Upper lobe of right lung (tissue), 1 donor: ENCODE results near the gene SFMBT1. TPM values are rescaled to one million over a fixed set of nuclear protein-coding genes. Genes with fewer than 3 reads are reported as not detected.
A peak's percentile ranks its signal among the peaks of the same experiment; 100 is the strongest.

Source experiments
- ATAC-seq: fragments of 200-7000 bp; cut with Tn5 transposase; one replicate; pipeline ENCODE4 v1.9.1; 2020; ENCODE audit warnings: mild to moderate bottlenecking, moderate library complexity
- DNase-seq: peaks from one replicate; pipeline ENCODE4 v3.0.0-alpha.2; 2020
- H3K27ac ChIP-seq: fragments of 200-600 bp; one replicate; pipeline ENCODE4 v1.8.0; 2022
- H3K27me3 ChIP-seq: fragments of 200-600 bp; one replicate; pipeline ENCODE4 v1.8.0; 2022; ENCODE audit warnings: mild to moderate bottlenecking
- H3K36me3 ChIP-seq: fragments of 200-600 bp; one replicate; pipeline ENCODE4 v1.8.0; 2022
- H3K4me1 ChIP-seq: fragments of 200-600 bp; one replicate; pipeline ENCODE4 v1.8.0; 2022
- H3K4me3 ChIP-seq: fragments of 200-600 bp; one replicate; pipeline ENCODE4 v1.8.0; 2022; ENCODE audit warnings: mild to moderate bottlenecking
- H3K9me3 ChIP-seq: fragments of 200-600 bp; one replicate; pipeline ENCODE4 v1.8.0; 2022
- CTCF ChIP-seq: fragments of 200-600 bp; IDR thresholded peaks from one replicate; pipeline ENCODE4 v1.8.0; 2022; ENCODE audit warnings: antibody characterized with exemption
- intact Hi-C: fragments of 100-400 bp; cut with DNase I; formaldehyde crosslinking; loops from one replicate; pipeline ENCODE4 v1.11.0; 2022
- total RNA-seq: library from RNA; stranded (reverse); fragmentation: NEBNext Ultra II Directional; extraction: Animal tissue kit (Norgen Biotek cat#: 25700); gene quantifications from one replicate; pipeline ENCODE4 v1.2.1, GENCODE V29; 2021
- donor health status: DM: no; HTN: yes; CAD: no; lungs with severe emphysema.

SFMBT1 gene
- total RNA-seq, 1 donor from 2014 or later: 17.2 TPM

GRCh38 chr3:52886049-52886730, 159.7 kb downstream of the SFMBT1 start:
- Histone ChIP-seq H3K27ac (no peak overlapping the region), H3K4me3 (no peak overlapping the region), H3K36me3 (peaks cover 10% of the 10 kb centered on the region), H3K27me3 (no peaks in the 10 kb centered on the region), H3K4me1 (peaks cover 14% of the 10 kb centered on the region), H3K9me3 (no peaks in the 10 kb centered on the region)
- ATAC-seq (no peak), DNase-seq (no peak)
- intact Hi-C loops: no loop called here
- no peak for TF ChIP-seq CTCF

GRCh38 chr3:52882377-52882776, 163.5 kb downstream of the SFMBT1 start:
- TF ChIP-seq CTCF: no peak
- H3K27ac ChIP-seq: no peak overlapping the region
- peaks cover 10% of the 10 kb centered on the region for H3K36me3 ChIP-seq
- no peak overlapping the region for H3K4me3 ChIP-seq
- intact Hi-C loops: no loop called here
- no peaks in the 10 kb centered on the region for H3K4me1 ChIP-seq
- ATAC-seq (peak; percentile 48), DNase-seq (no peak)
- no peaks in the 10 kb centered on the region for H3K27me3 ChIP-seq
- H3K9me3 ChIP-seq: no peaks in the 10 kb centered on the region

GRCh38 chr3:52881871-52882270, 164.0 kb downstream of the SFMBT1 start:
- ATAC-seq (peak; percentile 19), DNase-seq (no peak)
- Histone ChIP-seq H3K36me3 (peaks cover 10% of the 10 kb centered on the region), H3K4me1 (no peaks in the 10 kb centered on the region), H3K9me3 (no peaks in the 10 kb centered on the region), H3K27me3 (no peaks in the 10 kb centered on the region), H3K4me3 (no peak overlapping the region), H3K27ac (no peak overlapping the region)
- TF ChIP-seq CTCF: no peak
- intact Hi-C loops: no loop called here

GRCh38 chr3:52880474-52880873, 165.4 kb downstream of the SFMBT1 start:
- Histone ChIP-seq H3K9me3 (no peaks in the 10 kb centered on the region), H3K27me3 (no peaks in the 10 kb centered on the region), H3K4me1 (peaks cover 4% of the 10 kb centered on the region), H3K4me3 (no peak overlapping the region), H3K36me3 (peaks cover 8% of the 10 kb centered on the region), H3K27ac (no peak overlapping the region)
- no peak for TF ChIP-seq CTCF
- intact Hi-C loops: no loop called here
- ATAC-seq (no peak), DNase-seq (no peak)

GRCh38 chr3:52880047-52880446, 165.8 kb downstream of the SFMBT1 start:
- no peaks in the 10 kb centered on the region for H3K27me3 ChIP-seq
- DNase-seq: no peak
- no peak for ATAC-seq
- H3K4me1 ChIP-seq: peaks cover 7% of the 10 kb centered on the region
- H3K27ac ChIP-seq: no peak overlapping the region
- peaks cover 4% of the 10 kb centered on the region for H3K36me3 ChIP-seq
- no peak overlapping the region for H3K4me3 ChIP-seq
- no peaks in the 10 kb centered on the region for H3K9me3 ChIP-seq
- intact Hi-C loops: no loop called here
- TF ChIP-seq CTCF: no peak

- no peak overlapping the region for H3K4me3 ChIP-seq
- H3K9me3 ChIP-seq: no peaks in the 10 kb centered on the region
- TF ChIP-seq CTCF: no peak
- ATAC-seq (no peak), DNase-seq (no peak)
- no peak overlapping the region for H3K27ac ChIP-seq
- intact Hi-C loops: no loop called here
- H3K4me1 ChIP-seq: peaks cover 7% of the 10 kb centered on the region
- H3K27me3 ChIP-seq: no peaks in the 10 kb centered on the region
- no peaks in the 10 kb centered on the region for H3K36me3 ChIP-seq
Measured at GRCh38 chr3:52879581-52879980, 166.3 kb downstream of the SFMBT1 start.
